Coronary artery (tissue), 2 donors: ENCODE measurements around the gene KCNQ5.

Experiments used
- DNase-seq: peaks from one replicate; pipeline ENCODE4 v3.0.0-alpha.2; 2017; ENCODE audit warnings: low spot score
- H3K27ac ChIP-seq, 2 donors: fragments of 200-600 bp; sonication (generic); one replicate each; pipeline ENCODE4 v1.5.1; 2016 to 2019
- H3K4me3 ChIP-seq: fragments of 200-600 bp; sonication (generic); 2 replicates; pipeline ENCODE4 v1.5.1; 2016; ENCODE audit warnings: mild to moderate bottlenecking, moderate library complexity
- CTCF ChIP-seq: fragments of 200-600 bp; sonication (generic); IDR thresholded peaks from one replicate; pipeline ENCODE4 v1.5.1; 2019; ENCODE audit warnings: antibody characterized with exemption

KCNQ5 gene

DNA sequence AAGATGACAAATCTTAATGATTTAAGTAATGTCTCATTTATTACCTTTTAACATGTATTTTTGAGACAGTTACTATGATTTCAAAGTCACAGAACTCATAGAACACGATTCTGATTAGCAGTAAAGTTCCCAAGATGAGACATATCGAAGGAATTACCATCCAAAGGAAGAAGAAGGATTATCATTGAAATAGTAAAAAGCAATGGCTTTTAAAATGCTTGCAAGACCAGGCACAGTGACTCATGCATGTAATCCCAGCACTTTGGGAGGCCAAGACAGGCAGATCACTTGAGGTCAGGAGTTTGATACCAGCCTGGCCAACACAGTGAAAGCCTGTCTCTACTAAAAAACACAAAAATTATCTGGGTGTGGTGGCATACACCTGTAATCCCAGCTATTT lies 384.3 kb downstream of the KCNQ5 start:
- Histone ChIP-seq H3K4me3 (no peak overlapping the region), H3K27ac (no peak overlapping the region)
- TF ChIP-seq CTCF = no peak
- DNase-seq = no peak

- Histone ChIP-seq H3K4me3 (no peak overlapping the region), H3K27ac (no peak overlapping the region)
- DNase-seq = no peak
- TF ChIP-seq CTCF = no peak
Observed at GRCh38 chr6:73011945-73012344, 390.1 kb downstream of the KCNQ5 start.

GRCh38 chr6:73017476-73017875 lies 395.6 kb downstream of the KCNQ5 start:
- no peak for TF ChIP-seq CTCF
- Histone ChIP-seq H3K27ac (no peak overlapping the region), H3K4me3 (no peak overlapping the region)
- no peak for DNase-seq

GRCh38 chr6:73024598-73024997 lies 402.7 kb downstream of the KCNQ5 start:
- H3K27ac ChIP-seq = no peak overlapping the region
- no peak for DNase-seq
- no peak for TF ChIP-seq CTCF
- H3K4me3 ChIP-seq = no peak overlapping the region

GRCh38 chr6:73027691-73028090 lies 405.8 kb downstream of the KCNQ5 start:
- no peak for DNase-seq
- no peak overlapping the region for H3K4me3 ChIP-seq
- no peak for TF ChIP-seq CTCF
- H3K27ac ChIP-seq = no peak overlapping the region

DNA sequence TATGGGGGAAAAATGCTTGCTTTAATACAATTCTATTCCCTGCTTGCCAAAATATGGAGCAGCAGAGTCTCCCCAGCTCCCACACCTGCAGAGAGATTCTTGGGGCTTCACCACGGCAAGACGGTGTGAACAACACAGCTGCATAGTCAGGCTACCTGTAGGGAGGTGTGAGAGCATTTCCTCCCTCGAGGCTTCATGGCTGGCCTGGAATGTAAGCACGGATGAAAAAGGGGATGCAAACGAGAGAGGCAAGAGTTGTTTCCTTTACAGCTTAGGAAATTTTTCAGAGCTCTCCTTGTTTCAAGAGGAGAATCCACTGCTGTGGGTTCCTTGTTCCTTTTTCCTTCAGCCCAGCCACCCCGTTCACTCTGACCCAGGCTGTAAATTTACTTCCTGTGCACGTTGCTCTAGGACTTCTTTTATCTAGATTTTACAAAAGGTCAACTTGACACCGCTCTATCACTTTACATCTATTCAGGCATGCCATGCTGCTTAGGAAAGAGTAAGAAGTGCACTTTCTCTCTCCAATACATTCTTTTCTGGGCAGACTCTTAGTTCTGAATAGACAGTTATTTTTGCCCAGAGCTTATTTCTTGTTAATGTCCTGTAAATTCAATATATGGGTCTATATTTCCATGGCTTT lies 406.4 kb downstream of the KCNQ5 start:
- no peak for TF ChIP-seq CTCF
- Histone ChIP-seq H3K27ac (no peak overlapping the region), H3K4me3 (no peak overlapping the region)
- no peak for DNase-seq

- TF ChIP-seq CTCF = no peak
- Histone ChIP-seq H3K27ac (no peak overlapping the region), H3K4me3 (no peak overlapping the region)
- no peak for DNase-seq
Observed at GRCh38 chr6:73028893-73029450, 407.1 kb downstream of the KCNQ5 start.
